NCI-H1417 treated with DMSO at 0.1 percent for 48 hours (cell line): ENCODE results near the gene MEF2D.
A peak's percentile ranks its signal among the peaks of the same experiment; 100 is the strongest.

Source experiments
- DNase-seq: peaks from one replicate; lab custom pipeline; 2025; lab: John Stamatoyannopoulos, UW

The MEF2D gene

DNA sequence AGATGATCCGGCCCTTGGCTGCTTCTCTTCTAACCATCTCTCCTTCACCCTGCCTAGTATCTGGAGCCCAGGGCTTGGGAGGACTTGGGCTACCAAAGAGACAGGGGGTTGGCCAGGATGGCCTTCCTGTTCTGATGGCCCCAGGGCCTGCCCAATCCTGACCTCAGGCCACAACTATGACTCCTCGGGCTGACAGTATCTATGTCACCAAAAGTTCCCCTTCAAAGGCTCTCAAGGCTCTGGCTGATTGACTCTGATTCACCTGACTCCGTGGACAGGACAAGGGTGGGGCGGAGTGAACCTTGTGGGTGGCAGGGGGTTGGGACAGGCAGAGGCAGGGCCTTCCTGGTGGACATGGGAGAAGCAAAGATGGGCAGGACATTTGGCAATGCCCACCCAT lies 12.7 kb downstream of the MEF2D start:
- no peak for DNase-seq

DNA sequence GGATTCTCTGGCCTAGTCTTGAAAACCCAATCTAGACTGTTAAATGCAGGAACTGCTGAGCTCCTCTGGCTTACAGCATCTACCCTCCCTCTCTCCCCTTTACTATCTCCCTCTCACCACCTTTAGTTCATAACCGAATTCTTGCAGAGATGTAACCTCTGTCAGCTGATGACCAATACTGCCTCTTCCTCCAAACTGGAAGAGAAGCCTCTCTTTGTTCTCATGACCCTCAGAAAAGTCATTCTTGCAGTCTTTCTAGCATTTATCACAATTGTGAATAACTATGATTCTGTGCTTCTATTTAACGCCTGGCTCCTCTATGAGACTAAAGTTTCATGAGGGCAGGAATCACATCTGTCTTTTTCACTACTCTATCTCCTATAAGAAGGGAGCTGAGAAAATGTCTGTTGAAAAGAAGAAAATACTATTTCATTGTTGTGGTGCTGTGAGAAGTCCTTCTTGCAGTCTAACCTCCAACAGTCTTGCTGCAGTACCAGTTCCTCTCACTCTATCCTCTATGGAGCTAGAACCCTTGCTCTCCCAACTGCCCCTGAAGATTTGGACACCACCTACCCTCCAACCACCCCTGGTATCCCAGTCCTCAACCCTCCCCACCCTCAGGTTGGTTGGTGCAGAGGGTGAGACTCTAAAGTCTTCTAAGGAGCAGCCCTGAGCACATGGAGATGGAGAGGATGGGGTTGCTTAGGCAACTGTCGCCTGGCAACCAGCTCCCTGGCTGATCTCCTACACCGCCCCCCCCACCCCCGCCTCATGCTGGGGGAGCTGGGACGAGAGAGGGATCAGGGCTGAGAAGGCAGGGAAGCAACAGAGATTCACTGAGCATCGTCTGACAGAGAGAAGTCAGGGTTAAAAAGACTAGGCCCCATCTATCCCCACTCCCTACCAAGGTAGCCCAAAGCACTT lies 13.9 kb downstream of the MEF2D start:
- no peak for DNase-seq

DNA sequence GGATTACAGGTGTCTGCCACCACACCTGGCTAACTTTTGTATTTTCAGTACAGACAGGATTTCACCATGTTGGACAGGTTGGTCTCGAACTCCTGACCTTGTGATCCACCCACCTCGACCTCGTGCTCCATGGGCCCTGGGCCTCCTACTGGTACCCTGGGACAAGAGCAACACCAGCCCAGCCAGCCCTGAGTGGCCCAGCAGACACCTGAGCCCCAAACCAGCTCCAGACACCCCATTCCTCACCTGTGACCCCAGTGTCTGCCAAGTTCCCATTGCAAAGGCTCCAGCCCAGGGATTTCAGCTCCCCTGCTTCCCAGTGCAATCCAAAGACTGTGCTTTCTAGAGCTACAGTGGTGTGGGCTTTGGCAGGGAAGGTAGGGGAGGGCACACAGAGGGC lies 14.6 kb downstream of the MEF2D start:
- no peak for DNase-seq

DNA sequence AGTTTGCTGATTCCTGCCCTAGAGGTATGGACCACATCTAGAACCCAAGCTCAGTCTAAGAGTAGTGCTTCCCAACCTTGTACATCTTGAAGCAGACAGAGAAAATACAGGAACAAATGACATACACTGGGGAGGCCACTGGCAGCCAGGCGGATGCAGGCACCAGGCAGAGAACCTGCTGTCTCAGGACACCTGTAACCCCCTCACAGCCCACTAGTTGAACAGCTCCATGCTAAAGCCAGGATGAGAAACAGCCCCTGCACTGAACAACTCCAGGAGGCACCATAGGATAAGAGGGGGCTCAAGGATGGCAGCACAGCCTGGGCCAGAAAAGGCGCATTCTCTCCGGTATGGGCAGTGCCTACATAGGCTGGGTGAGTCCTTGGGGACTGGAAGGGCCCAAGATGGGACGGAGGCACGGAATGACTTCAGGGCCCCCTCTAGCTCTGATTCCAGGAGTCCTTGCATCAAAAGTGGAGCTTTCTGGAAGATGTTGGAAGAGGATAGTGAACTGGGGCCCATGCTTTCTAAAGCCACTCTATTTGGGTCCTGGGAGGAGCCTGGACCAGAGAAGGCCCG lies 16.0 kb downstream of the MEF2D start:
- no peak for DNase-seq

DNA sequence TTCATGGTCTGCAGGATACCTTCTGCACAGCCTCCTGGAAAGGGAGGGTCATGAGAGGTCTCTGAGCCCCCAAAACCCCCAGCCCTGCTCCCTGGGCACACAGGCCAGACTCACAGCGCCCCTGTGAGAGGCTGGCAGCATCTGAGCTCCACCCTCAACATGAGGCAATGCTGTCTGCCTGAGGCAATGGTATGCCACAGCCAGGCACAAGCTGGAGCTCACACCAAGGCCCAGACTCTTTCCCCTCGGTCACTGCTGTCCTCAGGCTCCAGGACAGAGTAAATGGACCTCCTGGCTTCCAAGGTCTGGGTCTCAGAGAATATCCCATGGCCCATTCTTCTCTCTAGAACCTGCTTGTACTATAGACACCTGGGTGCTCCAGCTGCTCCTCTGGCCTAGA lies 17.2 kb downstream of the MEF2D start:
- DNase-seq, result no peak

DNA sequence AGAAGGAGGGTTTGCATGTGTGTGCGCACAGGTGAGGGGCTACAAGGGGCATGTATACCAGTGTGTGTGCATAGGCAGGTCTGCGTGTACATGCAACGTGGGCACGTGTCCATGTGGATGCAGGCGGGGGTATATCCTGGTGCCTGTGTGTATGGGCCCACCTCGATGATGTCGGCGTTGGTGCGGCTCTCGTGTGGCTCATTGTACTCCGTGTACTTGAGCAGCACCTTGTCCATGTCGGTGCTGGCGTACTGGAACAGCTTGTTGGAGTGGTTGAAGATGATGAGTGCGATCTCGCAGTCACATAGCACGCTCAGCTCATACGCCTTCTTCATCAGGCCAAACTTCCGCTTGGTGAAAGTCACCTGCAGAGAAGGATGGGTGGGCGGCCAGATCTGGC lies 18.3 kb downstream of the MEF2D start:
- DNase-seq, result no peak

DNA sequence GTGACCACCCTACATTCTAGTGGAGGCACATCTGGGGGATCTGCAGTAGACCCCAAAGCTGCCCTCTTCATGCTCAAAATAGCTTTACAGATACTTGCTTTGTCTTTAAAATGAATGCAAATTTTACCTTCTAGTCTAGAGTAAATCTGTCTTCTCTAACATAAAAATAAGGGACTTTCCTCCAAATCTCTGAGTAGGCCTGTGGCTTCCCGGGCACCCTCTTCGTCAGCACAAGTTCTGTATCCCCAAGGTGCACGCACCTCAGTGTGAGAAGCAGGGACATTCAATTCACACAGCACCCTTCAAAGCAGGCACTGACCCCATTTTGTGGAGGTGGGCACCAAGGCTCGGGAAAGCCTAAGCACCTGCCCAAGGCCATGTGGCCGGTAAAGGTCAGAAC lies 19.0 kb downstream of the MEF2D start:
- no peak for DNase-seq

DNA sequence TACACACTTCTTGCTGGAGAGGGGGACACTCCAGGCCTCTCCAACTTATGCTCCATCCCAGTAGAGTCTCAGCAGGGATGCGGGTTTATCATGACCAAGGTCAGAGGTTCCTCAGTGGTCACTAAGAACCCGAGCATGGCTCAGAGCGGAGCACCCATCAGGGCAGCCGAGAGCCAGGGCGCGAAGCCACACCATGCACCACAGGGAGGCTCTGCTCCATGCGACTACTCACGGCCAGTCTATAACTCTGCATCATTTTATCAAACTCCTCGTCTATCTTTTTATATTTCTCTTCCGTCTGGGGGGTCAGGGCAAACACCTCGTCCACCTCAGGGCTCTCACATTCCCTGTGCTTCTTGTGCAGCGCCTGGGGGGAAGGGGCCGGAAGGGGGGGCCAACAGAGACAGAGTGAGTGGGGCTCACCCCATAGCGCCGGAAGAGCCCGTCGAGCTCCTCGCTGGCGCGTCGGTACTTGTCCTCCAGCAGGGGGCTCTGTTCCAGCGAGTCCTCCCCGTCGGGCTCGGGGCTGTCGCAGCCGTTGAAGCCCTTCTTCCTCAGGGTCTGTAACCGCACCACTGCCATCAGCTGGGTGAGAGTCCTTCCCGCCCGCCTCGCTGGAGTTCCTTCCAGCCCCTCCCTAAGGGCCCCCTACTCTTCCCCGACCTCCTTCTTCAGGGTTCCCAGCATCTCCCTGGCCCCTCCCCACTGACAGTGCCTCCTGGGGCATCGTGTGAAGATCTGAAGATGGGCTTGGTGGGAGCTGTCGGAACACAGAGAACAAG lies 20.0 kb downstream of the MEF2D start:
- DNase-seq, result no peak

DNA sequence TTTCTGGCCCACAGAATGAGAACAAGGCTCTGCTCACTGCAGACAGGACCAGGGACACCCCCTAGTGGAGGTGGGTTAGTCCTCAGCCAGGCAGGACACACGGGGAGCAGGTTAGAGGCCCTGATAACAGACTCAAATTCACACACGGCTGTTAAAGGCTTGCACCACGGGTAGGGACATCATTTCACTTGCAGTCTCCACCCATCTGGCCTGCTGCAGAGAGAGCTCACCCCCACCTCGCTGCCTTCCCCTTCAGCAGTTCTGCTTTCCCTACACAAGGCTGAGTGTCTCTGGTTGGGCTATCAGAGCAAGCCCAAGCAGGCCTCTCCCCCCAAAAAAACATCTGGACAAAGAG lies 20.6 kb downstream of the MEF2D start:
- DNase-seq, result no peak

DNA sequence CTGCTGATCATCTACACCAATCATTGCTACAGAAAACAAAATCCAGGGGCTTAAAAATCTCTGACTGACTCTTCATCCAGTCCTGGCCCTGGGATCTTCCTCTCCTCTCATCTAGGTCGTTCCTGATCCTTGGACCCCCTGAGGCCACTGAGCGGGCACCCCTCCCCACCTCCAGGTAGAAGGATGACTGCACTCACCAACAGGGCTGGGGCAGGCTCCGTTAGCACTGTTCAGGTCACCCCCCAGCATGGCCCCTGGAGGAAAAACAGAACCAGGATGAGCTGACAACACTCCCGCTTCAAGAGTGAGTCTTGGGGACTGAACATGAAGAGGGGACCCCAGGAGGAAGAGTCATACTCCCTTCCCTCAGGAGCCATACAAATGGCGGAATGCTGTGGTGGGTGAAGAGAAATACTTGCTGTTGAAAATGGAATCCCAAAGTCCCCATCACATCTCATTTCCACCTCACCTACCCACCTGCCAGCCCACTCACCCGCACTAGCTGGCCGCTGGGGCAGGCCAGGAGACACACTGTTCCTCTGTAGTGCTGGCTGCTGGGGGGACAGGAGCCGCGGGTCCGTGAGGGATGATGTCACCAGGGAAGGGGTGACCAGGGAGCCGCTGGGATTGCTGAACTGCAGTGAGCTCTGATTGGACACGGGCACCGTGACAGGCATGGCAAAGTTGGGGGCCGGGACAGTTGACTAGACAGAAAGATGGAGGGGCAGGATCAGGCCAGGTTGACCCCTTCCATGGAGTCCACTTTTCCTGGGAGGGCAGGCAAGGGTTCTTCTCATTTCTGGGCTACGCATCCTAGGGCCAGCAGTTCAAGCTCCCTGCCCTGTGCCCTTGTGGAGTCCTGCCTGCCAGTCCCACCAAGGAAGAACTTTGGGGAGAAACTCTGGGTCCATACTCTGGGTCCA lies 21.2 kb downstream of the MEF2D start:
- no peak for DNase-seq

DNA sequence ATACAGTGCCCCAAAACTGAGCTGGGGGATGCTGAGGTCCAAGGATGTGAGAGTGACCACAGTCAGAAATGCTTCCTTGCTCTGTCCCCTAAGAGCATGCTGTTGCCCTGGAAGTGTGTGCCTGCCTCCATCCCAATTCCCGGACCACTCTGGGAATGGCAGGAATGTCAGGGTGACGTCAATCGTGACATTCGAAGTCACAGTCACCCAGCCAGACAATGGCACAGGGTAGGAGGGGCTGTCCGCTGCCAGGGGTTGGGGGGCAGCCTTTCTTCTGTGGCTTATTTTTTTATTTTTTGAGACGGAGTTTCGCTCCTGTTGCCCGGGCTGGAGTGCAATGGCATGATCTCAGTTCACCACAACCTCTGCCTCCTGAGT lies 22.3 kb downstream of the MEF2D start:
- no peak for DNase-seq

DNA sequence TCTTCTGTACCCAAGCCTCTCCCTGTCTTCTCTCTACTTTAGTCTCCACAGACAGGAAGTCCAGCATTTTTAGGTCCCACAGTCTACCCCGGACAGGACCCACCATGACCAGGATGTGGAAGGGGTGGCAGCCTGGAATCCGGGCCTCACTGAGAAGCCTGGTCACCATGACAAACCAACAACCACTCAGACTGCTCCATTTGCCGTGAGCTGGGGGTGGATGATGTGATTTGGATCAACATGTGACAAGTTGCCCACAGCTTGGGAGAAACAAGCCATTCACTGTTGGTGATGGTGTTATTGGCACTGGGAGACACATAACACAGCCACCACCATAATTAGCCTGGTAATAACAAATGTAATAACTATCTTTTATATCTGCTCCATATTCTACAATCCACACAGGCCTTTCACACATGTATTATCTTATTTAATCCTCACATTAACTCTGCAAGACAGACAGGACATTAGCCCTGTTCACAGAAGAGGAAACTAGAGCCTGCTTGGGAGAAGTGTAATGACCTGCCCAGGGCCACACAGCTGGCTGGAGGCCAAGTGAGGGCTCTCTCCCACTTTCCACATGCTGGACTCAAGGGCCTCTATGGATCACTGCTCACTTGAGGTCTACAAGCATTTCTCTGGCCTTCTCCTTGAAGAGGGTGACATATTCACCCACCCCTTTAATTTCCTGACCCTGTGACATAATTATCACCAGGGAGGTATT lies 22.9 kb downstream of the MEF2D start:
- no peak for DNase-seq

DNA sequence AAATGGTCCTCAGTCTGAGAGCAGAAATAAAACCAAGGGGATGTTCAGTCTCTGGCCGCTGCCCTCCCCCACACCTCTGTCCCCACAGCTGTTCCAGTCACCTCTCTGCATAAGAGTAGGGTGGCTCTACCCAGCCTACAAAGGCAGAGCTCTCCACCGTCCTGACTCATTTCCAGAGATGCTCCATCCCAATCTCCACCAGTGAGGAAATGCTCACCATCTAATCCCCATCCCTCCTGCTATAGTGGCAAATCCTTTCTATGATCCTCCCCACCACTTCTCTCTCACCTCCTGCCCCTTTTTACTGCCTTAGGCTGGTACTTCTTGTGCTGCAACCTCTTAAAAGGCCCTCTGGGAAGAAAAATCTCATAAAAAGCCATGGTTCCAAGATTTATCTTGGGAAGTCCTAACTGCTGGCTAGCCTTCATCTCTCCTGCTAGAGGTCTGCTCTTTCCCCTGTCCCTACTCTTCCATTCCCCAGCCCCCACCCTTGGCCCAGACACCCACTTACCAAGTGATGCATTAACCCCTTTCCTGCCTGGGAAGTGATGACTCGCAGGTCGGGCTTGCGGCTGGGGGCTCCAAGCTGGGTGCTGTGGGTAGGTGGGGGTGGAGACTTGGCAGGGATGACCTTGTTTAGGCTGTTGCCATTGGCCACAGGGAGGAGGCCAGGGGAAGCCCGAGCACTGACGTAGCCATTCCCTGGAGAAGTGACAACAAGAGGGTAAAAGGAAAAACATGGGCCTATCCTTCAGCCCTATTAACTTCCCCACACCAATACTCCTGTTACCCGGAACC lies 23.9 kb downstream of the MEF2D start:
- no peak for DNase-seq

DNA sequence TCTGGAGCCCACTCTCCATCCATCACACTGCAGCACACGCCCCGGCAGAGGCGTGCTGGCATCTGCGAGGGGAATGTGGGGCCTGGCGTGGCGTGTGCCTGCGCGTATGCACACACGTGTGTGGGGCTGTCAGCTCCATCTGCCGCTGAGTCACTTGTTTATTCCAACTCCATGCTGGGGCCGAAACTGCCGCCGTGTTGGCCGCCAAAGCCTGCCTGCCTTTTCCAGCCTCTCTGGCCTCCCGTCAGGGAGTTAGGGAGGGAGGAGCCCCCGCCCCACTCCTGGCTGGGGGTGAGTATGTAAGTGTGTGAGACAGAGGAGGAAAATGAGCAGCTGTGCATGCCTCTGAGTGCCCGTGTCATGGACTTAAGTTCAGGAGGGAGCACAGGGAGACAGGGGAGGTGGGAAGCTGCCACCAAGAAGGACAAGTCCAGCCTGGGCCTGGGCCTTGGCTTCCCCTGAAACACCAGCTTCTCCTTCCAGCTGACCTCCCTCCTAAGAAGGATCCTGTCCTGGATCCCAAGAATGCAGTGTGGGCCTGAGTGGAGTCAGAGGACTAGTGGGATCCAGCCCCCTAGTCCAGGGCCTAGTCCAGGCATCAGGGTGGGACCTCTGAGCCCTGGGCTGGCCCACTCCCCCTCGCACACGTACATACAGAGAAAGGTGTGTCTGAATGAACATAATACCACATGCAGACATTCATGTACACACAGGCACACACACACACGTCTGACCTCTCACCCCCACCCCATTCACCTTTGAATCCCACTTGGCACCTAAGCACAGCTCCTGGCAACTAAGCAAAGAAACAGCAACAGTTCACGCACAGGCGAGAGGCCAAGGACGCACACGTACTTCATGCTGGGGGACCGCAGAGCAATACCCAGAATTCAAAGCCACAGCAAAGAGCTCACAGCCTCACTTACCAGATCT lies 24.7 kb downstream of the MEF2D start:
- DNase-seq, result no peak

DNA sequence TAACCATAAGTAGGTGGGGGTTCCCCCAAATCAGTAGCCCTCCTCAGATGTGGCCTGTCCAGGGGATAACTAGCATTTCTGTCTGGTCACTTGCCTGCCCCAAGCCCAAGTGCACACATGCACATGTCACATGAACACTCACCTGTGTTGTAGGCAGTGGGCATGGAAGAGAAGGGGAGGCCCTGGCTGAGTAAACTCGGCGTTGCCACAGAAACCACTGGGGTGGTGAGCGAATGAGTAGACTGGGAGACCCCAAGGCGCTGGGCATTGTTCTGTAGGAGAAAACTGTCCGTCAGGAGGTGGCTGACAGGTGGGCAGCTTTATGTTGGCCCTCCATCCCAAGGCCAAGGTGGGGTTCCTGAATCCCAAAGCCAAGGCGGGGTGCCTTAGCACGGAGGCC lies 25.6 kb downstream of the MEF2D start:
- DNase-seq, result no peak

DNA sequence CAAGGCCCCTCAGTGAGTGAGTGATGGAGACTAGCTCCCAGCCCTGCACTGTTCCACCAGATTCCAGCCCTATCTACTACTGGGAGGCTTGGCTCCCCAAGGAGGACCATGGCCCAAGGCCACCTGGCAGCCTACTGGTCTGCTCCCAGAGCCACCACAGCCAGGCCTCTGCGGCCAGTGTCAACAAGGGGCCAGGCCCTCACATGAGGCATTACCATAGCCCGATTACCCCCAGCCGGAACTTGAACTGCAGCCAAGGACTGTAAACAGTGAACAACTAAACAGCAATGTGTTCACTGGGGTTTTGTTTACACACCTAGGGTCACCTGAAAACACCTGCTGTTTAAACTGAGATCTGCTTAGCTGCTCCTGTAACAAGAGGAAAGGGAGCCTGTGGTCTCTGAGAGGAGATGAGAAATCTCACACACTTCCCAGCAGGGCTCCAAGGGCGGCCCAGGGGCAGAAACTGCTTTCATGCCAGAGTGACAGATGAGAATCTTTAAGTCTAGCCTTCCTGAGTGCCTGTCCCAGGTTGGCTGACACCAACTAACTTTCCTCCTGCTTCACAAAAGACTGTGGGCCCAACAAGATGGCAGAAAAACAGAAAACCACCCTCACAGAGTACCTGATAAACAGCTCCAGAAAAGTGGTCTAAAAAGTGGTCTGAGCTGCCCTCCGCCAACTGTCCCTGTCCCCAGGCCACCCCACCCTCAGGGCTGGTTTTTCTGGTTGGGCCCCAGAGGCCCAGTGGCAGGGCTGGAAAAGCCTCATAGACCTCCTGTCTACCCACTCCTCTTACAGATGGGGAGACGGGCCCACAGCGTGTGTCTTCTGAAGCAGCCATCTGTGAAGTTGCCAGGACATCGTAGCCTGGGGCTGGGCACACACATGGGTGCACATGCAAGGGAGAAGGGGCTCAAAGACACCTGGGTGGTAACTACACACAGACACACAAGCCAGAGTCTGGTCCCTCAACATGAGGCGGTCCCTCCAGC lies 28.8 kb downstream of the MEF2D start:
- peak; percentile 76 for DNase-seq

DNA sequence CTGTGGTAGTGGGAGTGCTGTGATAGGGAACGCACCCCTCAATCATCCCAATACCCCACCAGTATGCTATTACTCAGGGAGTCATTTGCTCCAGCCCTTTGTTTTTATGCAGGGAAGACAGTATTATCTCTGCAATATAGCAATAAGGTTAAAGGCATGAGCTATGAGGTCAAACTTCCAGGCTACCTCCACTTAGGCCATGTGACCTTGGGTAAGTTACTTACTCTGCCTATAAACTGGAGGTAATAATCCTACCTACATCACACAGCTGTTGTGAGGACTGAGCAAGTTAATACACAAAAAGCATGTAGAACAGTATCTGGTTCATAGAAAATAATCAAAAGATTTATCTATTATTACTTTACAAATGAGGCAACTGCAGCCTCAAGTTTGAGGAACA lies 30.1 kb downstream of the MEF2D start:
- DNase-seq, result no peak

DNA sequence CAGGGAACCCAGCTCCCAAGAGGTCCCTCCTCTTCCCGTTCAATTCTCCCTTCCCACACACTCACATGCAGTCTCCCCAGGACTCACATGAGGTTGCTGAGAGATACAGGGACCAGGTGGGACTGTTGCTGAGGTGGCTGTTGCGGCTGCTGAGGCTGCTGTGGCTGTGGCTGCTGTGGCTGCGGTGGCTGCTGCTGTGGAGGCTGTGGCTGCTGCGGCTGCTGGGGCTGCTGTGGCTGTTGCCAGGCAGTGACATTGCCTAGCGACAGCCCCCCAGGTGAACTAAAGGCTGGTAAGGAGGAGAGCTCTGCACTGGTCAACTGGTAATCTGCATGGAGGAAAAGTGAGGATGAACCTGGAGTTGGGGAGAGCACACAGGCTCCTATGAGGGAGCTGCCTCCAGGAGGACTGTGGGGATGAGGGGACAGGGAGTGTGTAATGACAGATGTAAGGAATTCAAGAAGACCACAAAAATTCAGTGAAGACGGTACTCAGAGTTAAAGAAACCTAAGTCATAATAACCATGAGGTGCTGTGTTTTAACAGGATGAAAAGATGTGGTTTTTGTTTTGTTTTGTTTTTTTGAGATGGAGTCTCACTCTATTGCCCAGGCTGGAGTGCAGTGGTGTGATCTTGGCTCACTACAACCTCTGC lies 31.8 kb downstream of the MEF2D start:
- DNase-seq, result no peak
